SIG-M5 treated with dmso at 0.1 percent for 504 hours (cell line): Measurements from ENCODE around the gene LLGL2.

Source experiments
- DNase-seq: peaks from one replicate; lab custom pipeline; 2025; ENCODE audit not compliant: unreplicated experiment; lab: John Stamatoyannopoulos, UW

LLGL2 gene

DNA sequence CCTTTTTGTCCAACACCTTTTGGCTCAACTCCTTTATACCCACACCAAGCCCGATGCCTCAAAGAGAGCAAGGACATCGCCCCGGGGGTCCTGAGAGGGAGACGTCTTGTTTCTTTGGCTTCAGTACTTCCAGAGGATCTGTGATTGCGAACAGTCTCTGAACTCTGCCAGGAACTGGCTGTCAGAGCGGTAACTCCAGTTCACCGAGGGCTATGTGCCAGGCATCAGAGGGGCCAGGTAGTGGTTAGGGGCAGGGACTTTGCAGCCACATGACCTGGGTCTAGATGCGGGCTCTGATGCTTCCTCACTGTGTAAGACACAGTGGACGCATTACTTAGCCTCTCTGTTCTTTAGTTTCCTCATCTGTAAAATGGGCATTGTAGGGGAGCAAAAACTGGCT, 21.6 kb downstream of the LLGL2 start:
- no peak for DNase-seq

DNA sequence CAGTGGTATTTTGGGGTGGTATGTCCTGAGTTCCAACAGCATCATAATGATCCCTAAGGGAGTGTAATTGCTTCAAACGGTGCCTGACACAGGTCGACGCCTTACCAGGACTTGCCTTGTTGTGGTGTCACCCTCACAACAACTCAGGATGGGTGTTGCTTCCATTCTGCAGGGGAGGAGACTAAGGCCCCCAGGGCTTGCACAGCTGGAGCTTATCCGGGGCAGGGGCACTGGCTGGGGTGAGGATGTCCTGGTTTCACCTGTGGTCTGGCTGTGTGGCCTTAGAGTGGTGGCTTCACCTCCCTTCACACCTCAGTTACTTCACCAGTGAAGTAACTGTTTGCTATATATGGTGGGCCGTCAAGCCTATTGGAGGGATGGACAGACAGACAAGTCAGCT, 23.3 kb downstream of the LLGL2 start:
- no peak for DNase-seq

DNA sequence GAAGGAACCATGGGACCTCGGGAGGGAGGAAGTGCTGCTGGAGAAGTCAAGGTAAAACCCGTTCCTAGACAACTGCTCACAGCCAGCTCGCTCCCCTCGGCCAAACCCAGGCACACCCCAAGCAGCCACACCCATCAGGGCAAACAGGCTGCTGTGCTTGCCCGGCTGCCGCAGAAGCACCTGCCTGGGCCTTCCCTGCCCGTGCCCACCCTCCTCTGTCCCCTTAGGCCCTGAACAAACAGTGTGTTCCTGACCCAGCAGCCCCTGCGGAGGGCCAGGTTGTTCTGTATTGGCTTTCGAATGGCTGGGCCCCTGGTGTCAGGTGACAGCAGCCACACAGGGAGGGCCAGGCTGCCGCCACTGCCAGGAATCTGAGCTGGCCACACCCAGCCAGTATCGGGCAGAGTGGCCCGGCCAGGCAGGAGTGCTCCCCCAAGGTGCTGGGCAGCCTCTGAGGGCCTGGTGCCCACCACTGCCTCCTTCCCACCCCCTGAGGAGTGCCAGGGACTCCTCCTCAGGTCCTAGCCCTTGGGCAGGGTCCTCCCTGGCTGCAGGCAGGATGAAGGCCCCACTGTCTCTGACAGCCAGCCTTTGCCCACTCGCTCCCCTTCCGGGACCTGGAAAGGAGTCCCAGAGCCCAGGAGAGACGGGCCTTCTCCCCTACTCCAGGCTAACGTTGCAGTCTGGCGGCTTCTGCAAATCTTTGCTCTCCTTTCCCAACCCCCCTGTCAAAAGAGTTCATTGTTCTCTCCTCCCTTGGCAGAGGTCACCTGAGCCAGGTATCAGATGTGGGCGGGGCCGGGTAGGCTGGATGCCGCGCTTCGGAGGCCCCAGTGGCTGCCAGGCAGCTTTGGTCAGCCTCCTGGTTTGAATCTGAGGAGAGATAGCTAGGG, 24.0 kb downstream of the LLGL2 start:
- peak; percentile 87 for DNase-seq

DNA sequence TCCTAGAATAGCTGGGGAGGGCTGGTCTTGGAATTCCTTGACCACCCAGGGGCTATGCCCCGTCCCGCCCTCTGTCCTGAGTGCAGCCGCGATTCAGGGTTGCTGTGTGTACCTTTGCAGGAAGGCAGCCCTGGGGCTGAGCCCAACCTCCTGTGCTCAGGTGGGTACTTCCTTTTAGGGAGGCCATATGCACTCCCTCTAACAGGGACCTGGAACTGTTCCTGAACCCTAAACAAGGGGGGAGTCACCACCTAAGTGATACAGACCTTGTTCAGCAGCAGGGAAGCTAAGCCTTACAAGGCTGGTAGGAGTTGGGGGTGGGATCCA, 24.6 kb downstream of the LLGL2 start:
- no peak for DNase-seq

DNA sequence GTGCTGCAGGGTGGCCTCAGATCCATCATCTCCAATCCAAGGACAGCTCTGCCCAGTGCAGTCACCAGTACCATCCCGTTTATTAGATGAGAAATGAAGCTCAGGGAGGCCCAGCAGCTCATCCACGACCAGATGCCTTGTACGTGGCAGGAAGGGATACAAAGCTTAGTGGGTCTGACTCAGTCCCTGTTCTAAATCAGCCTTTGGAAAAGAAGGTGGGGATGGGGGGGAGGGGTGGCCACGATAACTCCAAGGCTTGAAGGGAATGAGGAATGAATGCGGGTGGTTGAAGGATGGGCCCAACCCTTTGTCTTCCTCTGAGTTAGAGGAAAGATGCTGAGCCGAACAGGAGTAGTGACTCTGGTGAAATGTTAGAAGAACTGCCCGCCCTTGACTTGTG, 25.8 kb downstream of the LLGL2 start:
- no peak for DNase-seq

DNA sequence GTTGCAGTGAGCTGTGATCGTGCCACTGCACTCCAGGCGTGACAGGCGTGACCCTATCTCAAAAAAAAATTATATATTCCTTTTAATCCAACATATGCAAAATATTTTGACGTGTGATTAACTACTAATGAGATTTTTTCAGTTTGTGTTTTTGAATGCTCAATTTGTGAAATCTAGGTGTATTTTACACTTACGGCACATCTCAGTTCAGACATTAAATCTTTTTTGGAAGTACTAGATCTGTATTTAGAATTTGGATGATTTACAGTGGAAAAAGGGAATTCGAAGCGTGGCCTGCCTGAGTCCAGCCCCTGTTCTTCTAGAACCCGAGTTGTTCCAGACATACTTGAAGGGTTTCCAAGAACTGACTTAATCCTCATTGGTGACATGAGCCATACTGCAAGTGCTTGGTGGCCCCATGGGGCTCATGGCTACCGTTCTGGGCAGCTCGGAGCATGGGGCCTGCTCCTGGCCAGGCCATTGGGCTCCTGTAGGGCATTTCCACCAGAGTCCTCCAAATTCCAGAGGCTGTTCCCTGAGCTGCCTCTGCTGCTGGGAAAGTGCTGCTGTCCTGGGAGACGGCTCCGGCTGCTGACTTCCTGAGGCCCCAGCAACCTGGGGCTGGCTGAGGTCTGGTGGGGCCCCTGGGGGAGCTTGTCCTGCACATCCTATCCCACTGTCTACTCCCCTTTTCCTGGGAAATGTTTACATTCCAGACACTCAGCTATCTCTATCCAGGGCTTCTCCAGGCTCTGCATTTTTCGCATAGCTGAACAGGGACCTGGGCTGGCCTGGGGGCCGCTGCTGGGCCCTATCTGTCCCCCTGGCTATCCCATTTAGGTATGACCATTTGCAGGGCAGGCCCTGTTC, 27.2 kb downstream of the LLGL2 start:
- no peak for DNase-seq

DNA sequence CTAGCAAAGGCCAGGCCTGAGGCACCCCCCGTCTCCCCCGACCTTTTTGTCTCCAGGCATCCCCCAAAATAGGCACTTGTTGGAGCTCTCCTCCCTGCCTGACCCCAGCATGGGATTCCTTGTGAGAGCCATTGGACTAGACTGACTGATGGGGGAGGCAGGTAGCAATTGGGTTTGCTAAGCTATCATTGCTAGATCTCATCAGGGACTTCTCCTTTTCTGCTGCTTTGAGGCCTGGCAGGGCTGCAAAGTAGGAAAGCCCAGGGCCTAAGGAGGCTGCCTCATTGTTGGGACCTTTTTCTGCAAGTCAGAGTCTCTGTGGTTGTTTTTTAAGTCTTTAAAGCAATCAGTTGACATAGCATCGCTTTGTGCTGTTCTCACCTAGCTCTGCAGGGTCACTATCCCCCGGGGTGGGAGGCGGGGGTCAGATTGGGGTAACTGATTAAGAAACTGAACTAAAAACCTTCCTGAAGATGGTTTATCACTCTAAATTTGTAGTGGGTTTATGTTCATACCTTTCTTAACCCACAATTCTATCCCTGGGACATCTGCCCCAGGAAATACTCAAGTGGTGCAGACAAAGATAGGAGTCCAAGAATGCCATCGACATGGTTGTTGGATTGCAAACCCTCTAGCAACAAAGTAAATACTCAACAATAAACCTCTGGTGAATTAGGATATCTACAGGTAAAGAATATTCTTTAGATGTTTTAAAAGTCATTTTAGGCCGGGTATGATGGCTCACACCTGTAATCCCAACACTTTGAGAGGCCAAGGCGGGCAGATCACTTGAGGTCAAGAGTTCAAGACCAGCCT, 28.0 kb downstream of the LLGL2 start:
- DNase-seq, result no peak

DNA sequence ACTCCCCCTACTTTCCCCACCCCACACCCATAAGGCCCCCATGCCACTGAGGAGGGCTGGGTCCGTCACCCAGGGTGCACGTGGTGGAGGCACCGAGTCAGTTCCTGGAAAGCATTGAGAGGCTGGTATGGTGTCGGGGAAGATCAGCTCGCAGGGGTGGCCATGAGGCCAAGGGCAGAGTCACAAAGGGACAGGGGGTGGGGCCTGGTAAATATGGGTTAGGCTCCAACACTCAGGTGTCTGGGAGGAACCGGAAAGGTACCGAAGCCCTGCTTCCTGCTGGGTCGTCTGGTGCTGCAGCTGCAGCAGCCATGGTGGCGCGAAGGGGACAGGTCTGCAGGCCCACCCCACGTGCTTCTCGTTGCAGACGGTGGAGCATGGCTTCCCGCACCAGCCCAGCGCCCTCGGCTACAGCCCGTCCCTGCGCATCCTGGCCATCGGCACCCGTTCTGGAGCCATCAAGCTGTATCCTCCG, 30.2 kb downstream of the LLGL2 start:
- DNase-seq, result no peak

DNA sequence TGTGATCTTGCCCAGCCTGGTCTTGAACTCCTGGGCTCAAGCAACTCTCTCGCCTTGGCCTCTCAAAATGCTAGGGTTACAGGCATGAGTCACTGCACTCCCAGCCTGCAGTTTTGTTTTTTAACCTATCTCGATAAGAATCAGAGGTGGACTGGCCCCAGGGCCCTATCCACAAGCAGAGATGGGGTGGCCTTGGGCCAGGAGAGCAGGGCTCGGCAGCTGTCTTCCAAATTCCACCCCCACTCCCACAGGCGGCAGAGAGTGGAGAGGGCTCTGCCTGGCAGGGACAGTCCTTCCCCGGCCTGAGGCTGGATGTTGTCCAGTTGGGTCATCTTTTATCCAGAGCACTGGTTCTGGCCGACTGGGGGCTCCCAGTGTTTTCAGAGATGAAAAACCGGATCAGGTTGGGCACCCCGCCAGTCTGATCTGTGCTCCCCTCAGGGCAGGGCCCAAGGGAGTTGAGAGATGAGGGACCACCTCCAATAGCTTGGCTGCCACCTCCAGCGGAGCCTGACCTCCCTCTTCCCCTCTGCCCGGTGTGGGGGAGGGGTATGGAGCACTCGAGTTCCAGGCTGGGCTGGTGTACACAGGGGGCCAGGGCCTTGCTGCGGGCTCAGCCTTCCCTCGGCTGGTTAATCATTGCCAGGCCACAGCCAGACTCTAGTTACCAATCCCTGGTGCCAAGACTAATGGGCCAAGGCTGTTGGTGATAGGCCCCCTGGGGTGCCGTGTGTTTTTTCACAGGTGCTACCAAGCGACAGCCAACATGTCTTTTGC, 31.8 kb downstream of the LLGL2 start:
- DNase-seq, result peak; percentile 51

DNA sequence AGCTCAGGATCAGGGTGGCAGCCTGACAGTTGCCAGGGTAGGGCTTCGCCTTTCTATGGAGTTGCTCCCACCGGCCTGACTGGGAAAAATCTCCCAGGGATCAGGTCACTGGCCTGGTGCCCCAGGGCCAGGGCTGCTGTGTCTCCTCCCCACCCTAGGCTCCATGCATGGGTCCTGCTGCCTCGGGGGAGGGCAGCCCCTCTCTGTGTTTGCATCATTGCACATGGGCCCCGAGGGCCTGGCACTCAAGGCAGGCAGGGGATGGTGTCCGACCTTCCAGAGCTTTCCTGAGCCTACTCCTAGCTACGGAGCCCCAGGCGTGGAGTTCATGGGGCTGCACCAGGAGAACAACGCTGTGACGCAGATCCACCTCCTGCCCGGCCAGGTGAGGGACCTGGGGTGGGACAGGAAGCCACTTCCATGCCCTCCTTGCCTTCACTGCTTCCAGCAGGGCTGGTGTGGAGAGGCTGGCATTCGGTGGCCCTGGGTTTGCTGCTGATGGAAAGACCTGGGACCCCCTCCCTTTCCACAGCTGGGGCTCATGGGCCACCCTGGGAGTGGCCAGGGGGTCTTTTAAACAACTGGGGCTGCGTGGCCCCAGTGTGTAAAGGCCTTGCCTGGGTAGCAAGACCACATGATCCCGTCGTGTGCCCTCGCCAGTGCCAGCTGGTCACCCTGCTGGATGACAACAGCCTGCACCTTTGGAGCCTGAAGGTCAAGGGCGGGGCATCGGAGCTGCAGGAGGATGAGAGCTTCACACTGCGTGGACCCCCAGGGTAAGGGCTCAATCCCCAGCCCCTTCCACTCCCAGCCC, 32.6 kb downstream of the LLGL2 start:
- DNase-seq, result no peak

DNA sequence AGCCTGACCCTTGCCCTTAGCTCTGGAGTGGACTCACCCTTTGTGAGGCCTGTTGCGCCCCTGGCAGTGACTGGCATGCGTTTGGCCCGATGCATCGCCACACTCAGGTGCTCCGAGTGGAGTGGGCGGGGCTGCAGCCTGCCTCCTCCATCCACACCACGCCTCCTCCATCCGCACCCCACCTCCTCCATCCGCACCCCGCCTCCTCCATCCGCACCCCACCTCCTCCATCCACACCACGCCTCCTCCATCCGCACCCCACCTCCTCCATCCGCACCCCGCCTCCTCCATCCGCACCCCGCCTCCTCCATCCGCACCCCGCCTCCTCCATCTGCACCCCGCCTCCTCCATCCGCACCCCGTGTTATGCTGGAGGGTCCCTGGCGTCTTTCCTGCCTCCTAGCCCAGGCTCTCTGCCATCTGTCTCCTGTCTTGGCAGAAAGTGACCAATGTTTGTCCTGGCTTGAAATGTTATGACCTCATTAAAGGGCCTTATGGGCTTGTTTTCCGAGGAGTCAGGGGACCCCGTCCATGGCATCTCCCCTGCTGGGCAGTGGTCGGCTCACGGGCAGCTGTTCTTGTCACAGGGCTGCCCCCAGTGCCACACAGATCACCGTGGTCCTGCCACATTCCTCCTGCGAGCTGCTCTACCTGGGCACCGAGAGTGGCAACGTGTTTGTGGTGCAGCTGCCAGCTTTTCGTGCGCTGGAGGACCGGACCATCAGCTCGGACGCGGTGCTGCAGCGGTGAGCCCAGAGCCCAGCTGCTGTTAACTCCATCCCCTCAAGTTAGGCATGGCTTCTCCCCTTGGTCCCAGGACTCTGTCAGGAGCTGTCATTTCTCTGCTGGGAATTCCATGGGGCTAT, 33.4 kb downstream of the LLGL2 start:
- DNase-seq, result no peak

DNA sequence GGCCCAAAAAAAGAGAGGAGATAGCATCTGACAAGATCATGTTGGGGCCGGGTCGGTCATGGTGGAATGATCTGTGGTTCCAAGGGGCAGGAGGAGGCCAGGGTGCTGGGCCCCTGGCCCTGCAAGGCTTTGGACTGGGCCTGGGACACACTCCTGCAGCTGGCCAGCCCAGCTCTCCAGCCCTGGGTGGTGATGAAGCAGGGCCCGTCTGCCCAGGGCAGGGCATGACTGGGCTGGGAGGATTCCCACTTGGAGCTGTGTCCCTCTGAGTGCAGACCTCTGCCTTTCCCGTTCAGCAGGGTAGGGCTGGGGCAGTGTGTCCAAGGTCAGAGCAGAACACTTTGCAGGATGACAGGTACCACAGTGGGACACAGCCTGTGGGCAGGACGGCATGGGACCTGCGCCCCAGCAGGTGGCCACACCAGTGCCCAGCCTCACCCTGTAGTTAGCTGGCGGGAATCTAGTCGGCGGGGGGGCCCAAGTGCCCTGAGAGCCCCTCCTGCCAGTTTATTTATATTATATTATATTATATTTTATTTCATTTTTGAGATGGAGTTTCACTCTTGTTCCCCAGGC, 34.5 kb downstream of the LLGL2 start:
- no peak for DNase-seq

DNA sequence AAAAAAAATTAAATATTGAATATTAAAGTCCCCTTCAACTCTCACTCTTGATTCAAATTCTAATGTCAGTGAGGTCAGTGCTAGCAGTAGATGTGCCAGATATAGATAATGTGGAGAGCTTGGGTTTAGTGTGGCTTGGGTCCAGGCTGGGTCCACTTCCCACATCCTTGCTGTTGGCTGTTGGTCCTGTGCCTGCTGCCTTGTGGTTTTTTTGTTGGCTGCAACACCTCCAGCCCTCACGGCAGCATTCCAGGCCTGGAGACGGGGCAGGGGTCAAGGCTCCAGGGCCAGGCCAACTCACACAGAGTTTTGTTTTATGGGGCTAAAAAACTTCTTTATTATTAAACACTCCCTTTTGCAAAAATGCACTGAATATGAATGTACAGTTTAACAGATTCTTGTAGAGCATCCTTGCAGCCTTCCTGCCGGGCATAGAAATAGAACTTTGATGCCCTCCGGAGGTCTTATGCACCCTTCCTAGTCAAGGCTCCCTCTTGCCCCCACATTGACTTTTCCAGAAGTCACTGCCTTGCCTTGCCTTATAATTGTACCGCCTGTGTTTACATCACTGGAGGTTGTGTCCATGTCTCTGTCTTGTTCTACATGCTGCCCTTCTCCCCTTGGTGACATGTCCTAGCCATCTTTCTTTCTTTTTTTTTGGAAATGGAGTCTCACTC, 36.6 kb downstream of the LLGL2 start:
- DNase-seq, result no peak

DNA sequence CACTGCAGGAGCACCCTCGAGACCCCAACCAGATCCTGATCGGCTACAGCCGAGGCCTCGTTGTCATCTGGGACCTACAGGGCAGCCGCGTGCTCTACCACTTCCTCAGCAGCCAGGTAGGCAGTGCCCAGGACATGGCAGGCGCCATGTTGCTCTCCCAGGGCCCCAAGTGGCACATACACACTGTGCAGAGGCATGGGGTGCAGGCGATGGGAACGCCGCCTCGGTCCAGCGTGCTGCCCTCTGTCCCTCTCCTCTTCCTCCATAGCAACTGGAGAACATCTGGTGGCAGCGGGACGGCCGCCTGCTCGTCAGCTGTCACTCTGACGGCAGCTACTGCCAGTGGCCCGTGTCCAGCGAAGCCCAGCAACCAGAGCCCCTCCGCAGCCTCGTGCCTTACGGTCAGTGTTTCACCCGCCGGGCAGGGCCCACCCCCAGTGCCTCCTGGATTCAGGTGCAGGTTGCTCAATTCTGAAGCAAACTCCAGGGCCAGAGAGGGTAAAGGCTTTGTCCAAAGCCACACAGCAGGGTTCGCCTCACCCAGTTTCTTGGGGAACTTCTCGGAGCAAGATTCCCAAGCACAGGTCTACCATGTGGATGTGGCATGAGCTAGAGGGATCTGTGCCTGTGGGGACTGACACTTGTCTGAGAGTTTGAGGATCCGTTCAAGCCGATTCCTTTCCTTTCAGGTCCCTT, 37.7 kb downstream of the LLGL2 start:
- no peak for DNase-seq

DNA sequence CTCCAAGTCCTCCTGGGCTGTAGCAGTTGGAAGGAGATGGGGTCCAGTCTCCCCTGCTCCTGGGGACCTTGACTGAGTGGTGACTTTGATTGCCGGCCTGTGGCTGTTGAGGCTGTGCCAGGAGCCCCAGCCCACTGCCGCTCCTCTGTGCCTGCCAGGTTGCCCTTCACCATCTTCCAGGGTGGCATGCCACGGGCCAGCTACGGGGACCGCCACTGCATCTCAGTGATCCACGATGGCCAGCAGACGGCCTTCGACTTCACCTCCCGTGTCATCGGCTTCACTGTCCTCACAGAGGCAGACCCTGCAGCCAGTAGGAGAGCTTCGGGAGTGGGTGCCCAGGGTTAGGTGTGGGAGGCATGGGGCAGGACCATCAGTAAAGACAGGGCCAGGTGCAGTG, 38.7 kb downstream of the LLGL2 start:
- DNase-seq, result no peak

DNA sequence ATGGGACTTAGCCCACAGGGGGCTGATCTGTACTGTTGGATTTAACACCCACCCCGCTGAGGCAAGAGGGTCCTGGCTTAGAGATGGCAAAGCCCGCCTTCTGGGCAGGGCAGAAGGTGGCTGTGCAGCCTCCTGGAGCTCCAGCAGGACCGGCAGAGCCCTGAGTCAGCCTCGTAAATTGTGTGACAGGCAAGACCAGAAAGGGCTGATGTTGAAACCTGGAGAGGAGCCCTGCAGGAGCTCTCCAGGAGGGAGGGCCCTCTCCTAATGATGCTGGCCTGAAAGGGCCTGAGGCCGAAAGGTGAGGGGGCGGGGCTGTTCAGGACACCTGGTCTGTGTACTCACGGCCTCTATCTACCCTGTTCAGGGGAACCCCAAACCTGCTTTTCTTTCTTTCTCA, 39.6 kb downstream of the LLGL2 start:
- DNase-seq, result peak; percentile 92

DNA sequence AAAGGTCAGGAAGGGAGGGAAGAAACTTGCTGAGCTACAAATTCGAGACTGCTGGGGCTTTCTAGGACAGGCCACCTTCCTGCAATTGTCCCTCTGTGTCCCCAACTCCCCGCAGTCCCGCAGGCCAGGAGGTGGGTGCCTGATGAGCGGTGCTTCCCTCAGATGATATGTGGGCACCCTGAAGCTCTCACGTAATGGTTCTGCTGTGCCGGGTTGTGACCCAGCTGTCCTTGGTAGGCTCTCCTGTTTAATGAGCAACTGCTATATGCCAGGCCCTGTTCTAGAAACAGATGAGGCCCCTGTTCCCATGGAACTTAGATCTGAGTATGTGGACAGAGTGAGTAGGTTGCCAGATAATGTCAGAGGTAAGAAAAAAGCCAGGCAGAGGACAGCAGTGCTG, 40.1 kb downstream of the LLGL2 start:
- no peak for DNase-seq
